GM18502 (cell line): ENCODE results near the gene AGTPBP1.
"Not testable (repeated sequence)": the region's sequence is repeated elsewhere in the genome, so short reads cannot be mapped to it uniquely, and the experiment has no call there.

ENCODE experiments used
- ATAC-seq: cut with Tn5 transposase; IDR thresholded peaks from one replicate; pipeline ENCODE4 v1.9.1; 2021; ENCODE audit warnings: mild to moderate bottlenecking; ENCODE audit not compliant: unreplicated experiment, poor library complexity

The AGTPBP1 gene

DNA sequence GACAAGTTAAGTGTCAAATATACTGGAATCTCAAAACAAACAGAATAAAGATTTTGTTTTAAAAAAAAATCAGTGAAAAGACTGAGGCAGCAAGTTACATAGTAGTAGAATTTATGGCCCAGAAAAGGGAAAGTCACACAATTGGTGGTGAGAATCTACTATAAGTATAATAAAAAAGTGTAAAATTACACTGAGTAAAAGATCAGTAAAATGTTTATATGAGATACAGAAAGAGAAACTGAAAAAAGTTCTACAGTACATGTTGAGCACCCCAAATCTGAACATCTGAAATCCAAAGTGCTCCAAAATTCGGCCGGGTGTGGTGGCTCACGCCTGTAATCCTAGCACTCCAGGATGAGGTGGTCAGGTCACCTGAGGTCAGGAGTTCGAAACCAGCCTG lies 15.0 kb downstream of the AGTPBP1 start:
- ATAC-seq: no peak

DNA sequence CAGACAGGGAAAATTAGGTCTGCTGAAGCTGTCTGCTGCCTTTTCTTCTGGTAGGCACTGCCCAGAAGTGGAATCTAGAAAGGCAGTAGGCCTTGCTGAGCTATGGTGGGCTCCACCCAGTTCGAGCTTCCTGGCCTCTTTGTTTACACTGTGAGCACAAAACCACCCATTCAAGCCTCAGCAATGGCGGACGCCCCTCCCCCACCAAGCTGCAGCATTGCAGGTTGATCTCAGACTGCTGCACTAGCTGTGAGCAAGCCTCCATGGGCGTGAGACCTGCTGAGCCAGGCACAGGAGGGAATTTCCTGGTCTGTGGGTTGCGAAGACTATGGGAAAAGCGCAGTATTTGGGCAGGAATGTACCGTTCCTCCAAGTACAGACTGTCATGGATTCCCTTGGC lies 18.5 kb downstream of the AGTPBP1 start:
- ATAC-seq: no peak

DNA sequence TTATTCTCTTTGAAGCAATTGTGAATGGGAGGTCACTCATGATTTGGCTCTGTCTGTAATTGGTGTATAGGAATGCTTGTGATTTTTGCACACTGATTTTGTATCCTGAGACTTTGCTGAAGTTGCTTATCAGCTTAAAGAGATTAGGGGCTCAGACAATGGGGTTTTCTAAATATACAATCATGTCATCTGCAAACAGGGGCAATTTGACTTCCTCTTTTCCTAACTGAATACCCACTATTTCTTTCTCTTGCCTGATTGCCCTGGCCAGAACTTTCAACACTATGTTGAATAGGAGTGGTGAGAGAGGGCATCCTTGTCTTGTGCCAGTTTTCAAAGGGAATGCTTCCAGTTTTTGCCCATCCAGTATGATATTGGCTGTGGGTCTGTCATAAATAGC lies 22.3 kb downstream of the AGTPBP1 start:
- not testable (repeated sequence) for ATAC-seq

DNA sequence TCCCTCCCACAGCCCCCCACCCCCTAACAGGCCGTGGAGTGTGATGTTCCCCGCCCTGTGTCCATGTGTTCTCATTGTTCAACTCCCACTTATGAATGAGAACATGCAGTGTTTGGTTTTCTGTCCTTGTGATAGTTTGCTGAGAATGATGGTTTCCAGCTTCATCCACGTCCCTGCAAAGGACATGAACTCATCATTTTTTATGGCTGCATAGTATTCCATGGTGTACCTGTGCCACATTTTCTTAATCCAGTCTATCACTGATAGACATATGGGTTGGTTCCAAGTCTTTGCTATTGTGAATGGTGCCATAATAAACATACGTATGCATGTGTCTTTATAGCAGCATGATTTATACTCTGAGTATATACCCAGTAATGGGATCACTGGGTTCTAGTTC lies 23.9 kb downstream of the AGTPBP1 start:
- not testable (repeated sequence) for ATAC-seq

DNA sequence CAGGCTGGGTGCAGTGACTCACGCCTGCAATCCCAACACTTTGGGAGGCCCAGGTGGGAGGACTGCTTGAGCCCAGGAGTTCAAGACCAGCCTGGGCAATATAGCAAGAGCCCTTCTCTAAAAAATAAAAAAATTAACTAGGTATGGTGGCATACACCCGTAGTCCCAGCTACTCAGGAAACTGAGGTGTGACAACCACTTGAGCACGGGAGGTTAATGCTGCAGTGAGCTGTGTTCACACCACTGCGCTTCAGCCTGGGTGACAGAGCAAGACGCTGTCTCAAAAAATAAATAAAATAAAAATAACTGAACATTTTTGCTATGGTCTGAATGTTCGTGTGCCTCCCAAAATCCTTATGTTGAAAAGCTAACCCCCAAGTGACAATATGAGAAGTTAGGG lies 24.5 kb downstream of the AGTPBP1 start:
- no peak for ATAC-seq

DNA sequence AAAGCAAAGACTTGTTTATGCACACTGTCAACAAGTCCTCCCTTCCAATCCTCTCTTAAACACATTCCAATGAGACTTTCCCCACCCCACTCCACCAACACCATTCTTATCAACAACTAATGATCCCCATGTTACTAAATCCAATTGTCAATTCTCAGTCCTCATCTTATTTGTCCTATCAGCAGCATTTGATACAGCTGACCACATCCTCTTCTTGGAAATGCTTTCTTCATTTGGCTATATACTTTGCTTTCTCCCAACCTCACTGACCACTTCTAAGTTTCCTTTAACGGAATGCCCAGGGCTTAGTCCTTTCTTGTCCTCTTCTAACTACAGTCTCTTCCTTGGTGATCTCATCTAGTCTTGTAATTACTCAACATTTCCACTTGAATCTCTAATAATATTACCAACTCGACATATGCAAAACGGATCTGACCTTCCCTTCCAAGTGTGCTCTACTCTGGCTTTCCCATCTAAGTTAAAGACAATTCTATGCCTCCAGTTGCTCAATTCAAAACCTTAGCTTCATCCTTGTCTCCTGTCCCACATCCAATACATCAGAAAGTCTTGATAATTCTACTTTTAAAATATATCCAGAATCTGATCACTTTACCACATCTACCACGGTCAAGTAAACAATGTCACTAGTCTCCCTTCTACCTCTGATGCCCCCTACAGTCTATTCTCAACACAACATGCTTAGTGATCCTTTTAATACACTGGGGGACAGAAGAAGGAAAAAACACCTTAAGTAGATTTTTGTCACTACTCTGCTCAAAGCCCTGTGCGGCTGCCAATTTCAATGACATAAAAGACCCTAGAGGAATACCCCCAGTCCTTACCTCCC lies 25.5 kb downstream of the AGTPBP1 start:
- peak; percentile 73 for ATAC-seq

DNA sequence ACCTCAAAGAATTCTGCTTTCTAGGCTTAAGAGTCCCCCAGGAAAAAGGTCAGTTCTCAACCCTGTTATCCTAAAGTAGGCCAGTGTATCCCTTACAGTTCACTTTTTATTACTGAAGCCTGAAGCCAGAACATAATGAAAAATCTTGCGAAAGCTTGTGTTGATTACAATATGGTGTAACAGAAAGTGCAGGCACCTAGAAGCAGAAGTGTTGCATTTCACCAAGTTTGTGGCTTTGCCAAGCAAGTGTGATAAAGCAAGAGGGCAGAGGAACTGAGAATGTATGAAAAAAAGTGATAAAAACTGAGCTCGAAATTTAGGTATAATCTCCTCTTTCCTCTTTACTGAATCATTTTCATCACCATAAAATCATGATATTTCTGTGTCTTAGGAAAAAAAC lies 26.2 kb downstream of the AGTPBP1 start:
- peak; percentile 81 for ATAC-seq

DNA sequence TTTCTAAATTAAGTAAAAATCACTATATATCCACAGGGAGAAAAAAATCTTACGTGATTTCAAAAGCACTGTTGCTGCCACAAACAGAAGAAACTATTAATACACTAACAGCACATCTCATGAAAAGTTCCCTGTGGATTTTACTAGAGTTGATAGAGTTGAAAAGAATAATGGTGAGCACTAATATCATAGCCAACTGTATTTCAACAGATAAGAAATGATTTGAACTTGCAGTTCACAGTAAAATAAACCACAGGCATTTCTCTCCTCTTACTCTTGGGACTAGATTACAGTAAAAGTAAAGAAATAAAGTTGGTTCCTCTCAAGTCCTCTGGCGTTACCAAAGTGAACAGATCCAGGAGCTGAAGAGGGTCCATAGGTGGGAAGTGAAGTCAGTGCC lies 27.9 kb downstream of the AGTPBP1 start:
- no peak for ATAC-seq

DNA sequence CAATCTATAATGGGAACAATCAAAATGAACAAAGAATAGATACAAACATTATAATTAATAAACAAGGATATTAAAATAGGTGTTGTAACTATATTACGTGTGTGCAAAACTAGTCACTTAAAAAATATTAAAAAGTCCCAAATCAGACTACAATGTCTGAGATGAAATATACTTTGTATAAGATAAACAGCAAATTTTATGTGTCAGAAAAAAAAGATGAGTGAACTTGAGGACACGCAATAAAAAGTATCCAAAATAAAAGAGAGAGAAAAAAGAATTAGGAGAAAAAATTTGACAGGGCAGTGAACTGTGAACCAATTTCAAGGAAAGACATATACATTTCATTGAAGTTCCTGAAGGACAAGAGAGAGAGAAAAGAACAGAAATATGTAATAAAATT lies 37.0 kb downstream of the AGTPBP1 start:
- ATAC-seq: no peak

DNA sequence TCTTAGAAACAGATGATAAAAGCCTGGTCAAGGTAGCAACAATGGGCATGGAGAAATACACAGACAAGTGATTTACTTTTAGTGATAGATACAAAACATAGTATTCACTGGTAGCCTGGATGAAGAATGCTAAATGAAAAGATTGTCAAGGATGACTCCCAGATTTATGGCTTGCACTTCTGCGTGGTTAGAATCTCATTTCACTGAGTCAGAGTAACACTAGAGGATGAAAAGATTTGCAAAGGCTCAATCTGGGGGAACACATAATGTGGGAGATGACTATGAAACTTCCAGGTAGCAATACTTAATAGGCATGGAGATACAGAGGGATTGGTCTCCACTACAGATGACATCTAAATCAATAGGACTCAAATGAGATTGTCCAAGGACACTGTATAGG lies 38.4 kb downstream of the AGTPBP1 start:
- no peak for ATAC-seq

DNA sequence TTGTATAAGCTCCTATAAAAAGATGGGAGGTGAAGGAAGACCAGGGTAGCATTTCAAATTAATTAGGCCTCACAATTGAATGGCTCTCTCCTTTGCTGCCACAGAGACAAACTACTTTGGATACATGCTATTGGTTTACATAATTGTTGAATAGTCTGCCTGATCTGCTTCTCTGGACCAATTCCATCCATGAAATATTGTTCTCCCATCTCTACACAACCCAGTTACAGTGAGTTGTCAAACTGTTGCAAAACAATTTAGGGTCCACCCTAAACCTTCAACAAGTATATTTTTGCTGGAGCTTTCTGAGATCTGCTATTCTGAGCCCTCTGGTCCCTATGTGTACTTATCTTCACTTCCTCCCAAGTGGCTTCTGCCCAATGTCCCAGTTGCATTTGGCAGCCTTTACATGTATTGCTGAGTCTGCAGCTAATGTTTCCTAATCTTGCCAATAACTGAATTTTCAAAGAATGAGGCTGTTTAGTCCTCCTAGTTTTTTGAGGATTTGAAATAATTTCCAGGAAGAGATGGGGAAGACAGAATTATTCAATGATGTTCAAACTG lies 38.9 kb downstream of the AGTPBP1 start:
- no peak for ATAC-seq

DNA sequence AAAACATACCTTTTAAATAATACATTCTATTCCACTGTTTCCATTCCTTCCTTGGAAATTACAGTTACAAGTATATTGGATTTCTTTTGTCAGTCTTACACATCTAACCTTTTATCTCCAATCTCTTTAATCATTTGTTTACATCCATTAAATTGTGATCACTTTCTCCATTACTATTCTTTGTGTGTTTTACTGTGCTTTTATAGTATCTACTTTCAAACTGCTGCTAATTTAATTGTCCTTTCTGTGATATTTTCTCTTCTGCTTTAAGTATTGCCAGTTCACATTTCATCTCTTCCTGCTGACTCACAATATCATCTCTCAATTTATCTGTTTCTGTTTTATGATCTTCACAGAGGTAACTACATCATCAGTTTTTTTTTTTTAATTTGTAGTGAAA lies 39.6 kb downstream of the AGTPBP1 start:
- ATAC-seq: no peak

DNA sequence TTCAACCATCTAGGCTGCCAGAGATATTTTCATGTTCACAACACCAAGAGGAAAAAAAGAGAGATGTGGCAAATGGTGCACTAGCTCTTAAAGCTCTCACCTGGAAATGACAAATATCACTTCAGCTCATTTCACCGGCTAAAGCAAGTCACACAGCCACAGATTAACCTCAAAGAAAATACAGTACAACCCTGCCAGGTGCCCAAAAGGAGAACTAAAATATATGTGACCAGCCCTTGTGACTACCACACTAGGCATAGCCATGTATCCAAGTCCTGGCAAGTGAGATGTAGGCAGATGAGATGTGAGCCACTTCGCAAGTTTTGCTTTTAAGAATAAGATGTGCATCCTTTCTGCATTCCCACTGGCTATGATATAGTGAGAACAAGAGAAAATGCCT lies 41.4 kb downstream of the AGTPBP1 start:
- ATAC-seq: no peak

DNA sequence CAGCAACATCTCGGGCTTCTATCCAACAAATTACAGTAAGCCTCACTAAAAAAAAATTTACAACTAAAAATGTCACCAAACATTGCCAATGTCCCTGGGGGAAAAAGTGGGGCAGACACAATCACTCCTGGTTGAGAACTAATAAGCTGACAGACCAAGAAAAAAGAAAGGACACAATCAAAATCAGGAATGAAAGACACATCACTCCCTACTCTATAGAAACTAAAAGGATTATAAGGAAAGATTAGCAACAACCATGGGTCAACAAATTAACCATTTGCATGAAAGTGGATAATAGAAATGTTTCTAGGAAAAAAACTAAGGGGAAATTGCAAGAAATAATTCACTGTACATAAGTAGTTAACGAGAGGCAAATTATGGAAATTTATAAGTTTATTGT lies 53.4 kb downstream of the AGTPBP1 start:
- no peak for ATAC-seq

DNA sequence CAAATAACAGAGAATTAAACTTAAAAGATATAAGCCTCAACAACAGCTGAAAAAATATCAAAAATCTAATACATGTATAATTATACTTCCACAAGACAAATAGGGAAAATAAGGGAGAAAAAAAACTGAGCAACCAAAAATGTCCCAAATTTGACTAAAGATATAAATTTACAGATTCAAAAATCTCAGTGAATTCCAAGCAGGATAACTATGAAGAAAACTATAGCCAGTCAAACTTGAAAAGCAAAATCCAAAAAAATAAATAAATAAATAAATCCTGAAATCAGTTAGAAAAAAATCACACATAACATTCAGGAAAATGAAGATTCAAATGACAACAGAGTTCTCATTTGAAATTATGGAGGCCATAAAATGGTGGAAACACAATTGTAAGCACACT lies 56.7 kb downstream of the AGTPBP1 start:
- no peak for ATAC-seq

DNA sequence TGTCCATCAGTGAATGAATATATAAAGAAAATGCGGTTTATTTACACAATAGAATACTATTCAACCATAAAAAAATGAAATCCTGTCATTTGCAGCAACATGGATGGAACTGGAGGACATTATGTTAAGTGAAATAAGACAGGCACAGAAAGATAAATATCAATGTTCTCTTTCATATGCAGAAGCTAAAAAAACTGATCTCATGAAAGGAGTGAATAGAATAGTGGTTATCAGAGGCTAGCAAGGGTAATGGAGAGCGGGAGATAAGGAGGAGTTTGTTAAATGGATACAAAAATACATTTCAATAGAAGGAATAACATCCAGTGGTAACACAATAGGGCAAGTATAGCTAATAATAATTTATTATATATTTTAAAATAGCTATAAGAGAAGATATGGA lies 65.0 kb downstream of the AGTPBP1 start:
- no peak for ATAC-seq

DNA sequence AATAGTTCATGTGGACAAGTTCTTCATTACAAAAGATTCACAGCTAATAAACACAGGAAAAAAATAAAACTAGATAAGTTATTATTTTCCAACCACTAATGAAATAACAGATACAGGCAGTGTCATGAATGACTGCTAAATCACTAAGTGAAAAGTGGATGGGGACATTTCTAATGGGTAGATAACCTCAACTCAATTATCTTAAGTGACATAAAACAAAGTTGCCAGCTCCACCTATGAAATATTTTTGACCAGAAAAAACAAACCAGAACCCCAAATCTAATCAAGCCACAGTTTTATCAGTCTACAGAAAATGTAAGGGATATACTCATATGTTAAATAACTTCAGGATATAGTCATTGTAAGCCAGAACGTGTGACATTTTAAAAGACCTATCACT lies 74.4 kb downstream of the AGTPBP1 start:
- ATAC-seq: no peak

DNA sequence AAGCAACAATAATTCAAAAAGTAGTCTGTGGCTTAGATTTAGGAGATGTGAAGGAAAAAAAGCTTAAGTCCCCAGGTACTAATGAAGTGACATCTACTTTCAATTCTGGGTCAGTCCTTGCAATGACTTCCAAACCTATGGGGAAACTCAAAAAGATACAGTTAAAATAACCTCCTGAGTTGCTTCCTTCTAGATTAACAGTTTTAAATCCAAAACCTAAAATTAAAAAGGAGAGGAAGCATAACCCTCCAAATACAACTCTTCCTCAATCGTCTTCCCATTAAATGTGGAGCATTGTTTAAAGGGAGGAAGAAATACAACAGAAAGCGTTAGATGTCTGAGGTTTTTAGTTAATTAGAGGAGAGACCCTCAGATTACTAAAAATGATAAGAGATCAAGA lies 75.7 kb downstream of the AGTPBP1 start:
- no peak for ATAC-seq

DNA sequence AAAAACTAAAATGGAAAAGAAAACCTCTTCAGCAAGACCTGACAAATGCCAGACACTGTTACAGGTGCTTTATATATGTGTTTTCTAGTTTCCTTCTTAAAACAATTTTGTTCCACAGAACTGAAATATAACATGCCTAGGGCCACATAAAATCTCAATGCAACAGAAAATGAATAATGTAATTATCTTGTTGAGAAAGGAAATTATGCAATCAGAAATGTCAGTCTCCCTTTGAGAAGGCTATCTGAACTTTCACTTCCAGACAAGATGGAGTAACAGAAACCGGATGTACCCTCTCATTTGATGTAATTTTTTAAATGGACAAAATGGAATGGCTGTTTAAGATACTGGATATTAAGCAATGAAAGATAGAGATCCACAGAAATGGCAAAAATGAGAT lies 79.2 kb downstream of the AGTPBP1 start:
- ATAC-seq: no peak

DNA sequence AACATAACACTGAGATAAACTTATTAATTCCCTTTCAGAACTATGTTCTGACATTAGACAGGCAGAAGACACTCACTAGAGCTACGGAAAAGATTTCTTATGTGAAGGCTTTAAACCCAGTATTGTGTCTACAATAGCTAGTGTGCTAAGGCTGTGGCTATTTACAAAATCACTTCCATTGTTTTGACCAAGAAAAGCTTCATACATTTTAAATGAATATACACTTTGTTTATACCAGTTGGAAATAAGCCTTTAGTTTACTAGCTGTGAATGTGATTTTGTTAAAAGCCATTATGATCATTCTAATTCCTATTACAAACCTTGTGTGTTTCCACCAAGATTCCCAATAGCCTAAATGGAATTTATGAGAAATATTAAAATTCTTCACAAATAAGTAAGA lies 83.0 kb downstream of the AGTPBP1 start:
- ATAC-seq: no peak

DNA sequence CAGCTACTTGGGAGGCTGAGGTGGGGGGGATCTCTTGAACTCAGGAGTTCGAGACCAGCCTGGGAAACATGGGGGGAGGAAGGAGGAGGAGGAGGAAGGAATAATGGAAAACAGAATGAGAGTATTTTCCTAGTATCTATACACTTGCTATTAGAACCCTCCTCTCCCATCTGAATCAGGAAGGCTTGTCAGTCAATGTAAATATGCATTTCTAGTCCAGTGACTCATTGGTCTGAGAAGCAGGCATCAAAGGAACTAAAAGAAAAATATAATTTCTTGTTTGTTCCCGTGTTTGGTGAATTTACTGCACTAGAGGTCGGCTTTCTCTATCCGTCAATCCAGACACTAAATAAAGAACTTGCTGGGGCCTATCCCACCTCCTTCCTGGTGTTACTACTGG lies 88.6 kb downstream of the AGTPBP1 start:
- ATAC-seq: no peak

DNA sequence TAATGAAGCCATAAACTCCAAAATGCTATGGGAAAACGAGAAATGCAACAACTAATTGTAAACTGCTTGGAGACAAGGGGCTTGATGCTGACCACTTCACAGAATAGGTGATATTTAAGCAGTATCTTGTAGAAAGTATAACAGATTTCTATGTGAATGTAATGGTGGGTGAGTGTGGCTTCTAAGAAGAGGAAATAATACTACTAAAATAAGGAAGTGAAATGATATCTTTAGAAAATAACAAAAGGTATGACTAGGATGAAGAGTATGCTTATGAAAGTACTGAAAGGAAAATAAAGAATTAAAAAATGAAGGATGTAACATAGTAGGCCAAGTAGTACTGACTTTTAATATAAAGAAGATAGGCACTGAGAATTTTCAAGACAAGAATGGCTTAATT lies 94.2 kb downstream of the AGTPBP1 start:
- ATAC-seq: peak; percentile 92
